ENCODE data around the gene OR2S2. TPM values are rescaled to one million over a fixed set of nuclear protein-coding genes. Genes with fewer than 3 reads are reported as not detected.

Gene OR2S2
- total RNA-seq, 2 donors from 2014 or later = not detected

- no peak for ATAC-seq
- intact Hi-C loops (cut with DNase I) = no loop called here
- no peak for DNase-seq
Observed at GRCh38 chr9:35966433-35966832, 8.5 kb upstream of the OR2S2 start.

GRCh38 chr9:35965011-35965410, 7.1 kb upstream of the OR2S2 start:
- ATAC-seq (no peak), DNase-seq (no peak)
- intact Hi-C loops (cut with DNase I) = no loop called here

GRCh38 chr9:35962126-35962906, 4.4 kb upstream of the OR2S2 start:
- intact Hi-C loops (cut with DNase I) = no loop called here
- ATAC-seq (peak in 1 of 2 donors; percentile 67), DNase-seq (no peak)

GRCh38 chr9:35960039-35960655, 2.2 kb upstream of the OR2S2 start:
- DNase-seq (no peak), ATAC-seq (no peak)
- intact Hi-C loops (cut with DNase I) = no loop called here

- intact Hi-C loops (cut with DNase I) = loop anchor here in 1 of 2 donors (10.0 kb wide), 1 partner anchor 208 kb away; the partner anchor contains the start of gene CCIN
- ATAC-seq (no peak), DNase-seq (no peak)
Observed at GRCh38 chr9:35956651-35957050, 1.3 kb downstream of the OR2S2 start.

- ATAC-seq (peak; percentile 73 to 82), DNase-seq (peak; percentile 53)
- intact Hi-C loops (cut with DNase I) = loop anchor here (1.0 to 10.0 kb wide), 3 partner anchors 68 to 210 kb away; partner anchors contain the start of gene CCIN (in 1 of the 2)
Observed at GRCh38 chr9:35954942-35955546, 2.9 kb downstream of the OR2S2 start.

GRCh38 chr9:35952526-35953191, 5.3 kb downstream of the OR2S2 start:
- ATAC-seq (no peak), DNase-seq (no peak)
- intact Hi-C loops (cut with DNase I) = loop anchor here in 1 of 2 donors (10.0 kb wide), 1 partner anchor 212 kb away; the partner anchor contains the start of gene CCIN

- ATAC-seq = peak in 1 of 2 donors; percentile 48
- DNase-seq = peak; percentile 51
- intact Hi-C loops (cut with DNase I) = loop anchor here in 1 of 2 donors (10.0 kb wide), 1 partner anchor 213 kb away; the partner anchor contains the start of gene CCIN
Observed at GRCh38 chr9:35951736-35952135, 6.2 kb downstream of the OR2S2 start.

- no peak for DNase-seq
- peak in 1 of 2 donors; percentile 35 for ATAC-seq
- intact Hi-C loops (cut with DNase I) = no loop called here
Observed at GRCh38 chr9:35948901-35949318, 9.0 kb downstream of the OR2S2 start.

- intact Hi-C loops (cut with DNase I) = no loop called here
- DNase-seq (no peak), ATAC-seq (peak in 1 of 2 donors; percentile 17)
Observed at GRCh38 chr9:35948451-35948850, 9.5 kb downstream of the OR2S2 start.

GRCh38 chr9:35945341-35946018, 12.5 kb downstream of the OR2S2 start:
- intact Hi-C loops (cut with DNase I) = loop anchor here in 1 of 2 donors (2.0 kb wide), 1 partner anchor 41 kb away; no protein-coding TSS in a partner anchor
- ATAC-seq = peak; percentile 86 to 91
- peak; percentile 89 for DNase-seq

- DNase-seq (no peak), ATAC-seq (peak in 1 of 2 donors; percentile 7)
- intact Hi-C loops (cut with DNase I) = loop anchor here (2.0 to 5.0 kb wide), 2 partner anchors 40 to 43 kb away; no protein-coding TSS in a partner anchor
Observed at GRCh38 chr9:35944841-35945240, 13.1 kb downstream of the OR2S2 start.

GRCh38 chr9:35944173-35944572, 13.8 kb downstream of the OR2S2 start:
- no peak for ATAC-seq
- DNase-seq = no peak
- intact Hi-C loops (cut with DNase I) = loop anchor here (2.0 to 5.0 kb wide), 2 partner anchors 39 to 42 kb away; no protein-coding TSS in a partner anchor

- ATAC-seq = no peak
- DNase-seq = no peak
- intact Hi-C loops (cut with DNase I) = loop anchor here in 1 of 2 donors (5.0 kb wide), 1 partner anchor 40 kb away; no protein-coding TSS in a partner anchor
Observed at GRCh38 chr9:35942286-35942685, 15.7 kb downstream of the OR2S2 start.

- intact Hi-C loops (cut with DNase I) = loop anchor here in 1 of 2 donors (5.0 kb wide), 1 partner anchor 38 kb away; no protein-coding TSS in a partner anchor
- ATAC-seq = no peak
- DNase-seq = no peak
Observed at GRCh38 chr9:35940458-35941407, 17.2 kb downstream of the OR2S2 start.

- no peak for ATAC-seq
- DNase-seq = no peak
- intact Hi-C loops (cut with DNase I) = loop anchor here in 1 of 2 donors (5.0 kb wide), 1 partner anchor 37 kb away; no protein-coding TSS in a partner anchor
Observed at GRCh38 chr9:35939679-35940250, 18.2 kb downstream of the OR2S2 start.
